WTC11 (cell line): ENCODE data around the gene NEDD4. TPM values are rescaled to one million over a fixed set of nuclear protein-coding genes. Genes with fewer than 3 reads are reported as not detected.

Experiments used
- ATAC-seq: fragments of 200-7000 bp; cut with Tn5 transposase; 2 replicates; pipeline ENCODE4 v1.10.0; 2021; ENCODE audit warnings: mild to moderate bottlenecking, moderate library complexity
- CTCF ChIA-PET: fragments of 300-600 bp; sonication (Branson Sonifier 250); formaldehyde crosslinking; loops from one replicate; lab custom pipeline; 2021; ENCODE audit warnings: antibody characterized with exemption; lab: Charles Lee
- POLR2A ChIA-PET: fragments of 350-600 bp; sonication (Branson Sonifier 250); formaldehyde crosslinking; loops from one replicate; lab custom pipeline; 2021; ENCODE audit warnings: antibody characterized with exemption; lab: Charles Lee
- DNase-seq: peaks from one replicate; pipeline ENCODE4 v3.0.0; 2021; ENCODE audit warnings: low spot score
- H3K27ac Mint-ChIP-seq: 2 replicates; pipeline ENCODE4 v1.8.0; 2021; ENCODE audit warnings: mixed read lengths
- H3K27me3 Mint-ChIP-seq: 2 replicates; pipeline ENCODE4 v1.8.0; 2021; ENCODE audit warnings: low read depth, mild to moderate bottlenecking, moderate library complexity, mixed read lengths
- H3K36me3 Mint-ChIP-seq: 2 replicates; pipeline ENCODE4 v1.8.0; 2021; ENCODE audit warnings: mixed read lengths
- H3K4me1 Mint-ChIP-seq: 2 replicates; pipeline ENCODE4 v1.8.0; 2022; ENCODE audit warnings: mixed read lengths
- H3K4me3 Mint-ChIP-seq: 2 replicates; pipeline ENCODE4 v1.8.0; 2021; ENCODE audit warnings: mild to moderate bottlenecking, moderate library complexity, mixed read lengths
- H3K9me3 Mint-ChIP-seq: 2 replicates; pipeline ENCODE4 v1.8.0; 2021; ENCODE audit warnings: mixed read lengths
- CBFB ChIP-seq: sonication (generic); formaldehyde crosslinking; IDR thresholded peaks from 2 replicates; pipeline ENCODE4 v1.8.1; 2022; ENCODE audit warnings: mild to moderate bottlenecking, low read depth, missing genetic modification reagents
- CTCF ChIP-seq: fragments of 200-600 bp; IDR thresholded peaks from 2 replicates; pipeline ENCODE4 v1.8.0; 2022; ENCODE audit warnings: antibody characterized with exemption
- E2F1 ChIP-seq: sonication (generic); formaldehyde crosslinking; IDR thresholded peaks from 2 replicates; pipeline ENCODE4 v1.8.0; 2022; ENCODE audit warnings: mild to moderate bottlenecking, missing genetic modification reagents
- EMX1 ChIP-seq: fragments of 250-450 bp; sonication (Bioruptor Pico); IDR thresholded peaks from 2 replicates; pipeline ENCODE4 v1.8.0; 2021; ENCODE audit warnings: mild to moderate bottlenecking
- NFYB ChIP-seq: sonication (generic); formaldehyde crosslinking; conservative IDR thresholded peaks from 2 replicates; pipeline ENCODE4 v1.8.0; 2022; ENCODE audit warnings: low read depth, missing genetic modification reagents
- OVOL2 ChIP-seq: fragments of 250-450 bp; sonication (Bioruptor Pico); IDR thresholded peaks from 2 replicates; pipeline ENCODE4 v1.9.0; 2021; ENCODE audit warnings: mild to moderate bottlenecking, borderline replicate concordance
- RORB ChIP-seq: fragments of 250-450 bp; sonication (Bioruptor Pico); IDR thresholded peaks from 2 replicates; pipeline ENCODE4 v1.9.0; 2021; ENCODE audit warnings: mild to moderate bottlenecking
- SMAD3 ChIP-seq: sonication (generic); formaldehyde crosslinking; IDR thresholded peaks from 2 replicates; pipeline ENCODE4 v1.8.0; 2022; ENCODE audit warnings: missing genetic modification reagents, mild to moderate bottlenecking, borderline replicate concordance
- SP1 ChIP-seq: sonication (generic); formaldehyde crosslinking; conservative IDR thresholded peaks from 2 replicates; pipeline ENCODE4 v1.8.1; 2022; ENCODE audit warnings: missing genetic modification reagents
- TEAD1 ChIP-seq: sonication (generic); formaldehyde crosslinking; IDR thresholded peaks from 2 replicates; pipeline ENCODE4 v1.8.0; 2022; ENCODE audit warnings: mild to moderate bottlenecking, missing genetic modification reagents
- TEAD4 ChIP-seq: sonication (generic); formaldehyde crosslinking; IDR thresholded peaks from 2 replicates; pipeline ENCODE4 v1.8.0; 2022; ENCODE audit warnings: mild to moderate bottlenecking, missing genetic modification reagents
- ZNF121 ChIP-seq: sonication (generic); formaldehyde crosslinking; IDR thresholded peaks from 2 replicates; pipeline ENCODE4 v1.8.0; 2023; ENCODE audit warnings: missing genetic modification reagents
- ZNF138 ChIP-seq: sonication (generic); formaldehyde crosslinking; conservative IDR thresholded peaks from 2 replicates; pipeline ENCODE4 v1.8.1; 2022; ENCODE audit warnings: mild to moderate bottlenecking, moderate library complexity, missing genetic modification reagents
- ZNF263 ChIP-seq: sonication (generic); formaldehyde crosslinking; IDR thresholded peaks from 2 replicates; pipeline ENCODE4 v1.8.1; 2022; ENCODE audit warnings: low read depth, mild to moderate bottlenecking, moderate library complexity, missing genetic modification reagents
- ZNF416 ChIP-seq: fragments of 250-450 bp; sonication (Bioruptor Pico); IDR thresholded peaks from 2 replicates; pipeline ENCODE4 v1.9.0; 2021; ENCODE audit warnings: mild to moderate bottlenecking, inconsistent platforms
- ZNF671 ChIP-seq: fragments of 250-450 bp; sonication (Bioruptor Pico); IDR thresholded peaks from 2 replicates; pipeline ENCODE4 v1.8.0; 2021; ENCODE audit warnings: mild to moderate bottlenecking
- total RNA-seq: library from RNA; stranded (reverse); gene quantifications from 3 replicates; pipeline ENCODE4 v1.2.3, GENCODE V29; 2021
- TF ChIP-seq, protein P1 (sequence below): sonication (generic); formaldehyde crosslinking; conservative IDR thresholded peaks from 2 replicates; pipeline ENCODE4 v1.8.1; 2023; ENCODE audit warnings: mild to moderate bottlenecking, low read depth, missing genetic modification reagents, moderate library complexity
- TF ChIP-seq, protein P2 (sequence below): sonication (generic); formaldehyde crosslinking; IDR thresholded peaks from 2 replicates; pipeline ENCODE4 v1.8.0; 2022; ENCODE audit warnings: mild to moderate bottlenecking, missing genetic modification reagents
- TF ChIP-seq, protein P3 (sequence below): sonication (generic); formaldehyde crosslinking; IDR thresholded peaks from 2 replicates; pipeline ENCODE4 v1.8.1; 2022; ENCODE audit warnings: mild to moderate bottlenecking, missing genetic modification reagents, moderate library complexity, borderline replicate concordance
- TF ChIP-seq, protein P4 (sequence below): fragments of 250-450 bp; sonication (Bioruptor Pico); IDR thresholded peaks from 2 replicates; pipeline ENCODE4 v1.8.0; 2021; ENCODE audit warnings: mild to moderate bottlenecking
- TF ChIP-seq, protein P5 (sequence below): sonication (generic); formaldehyde crosslinking; IDR thresholded peaks from 2 replicates; pipeline ENCODE4 v1.8.0; 2023; ENCODE audit warnings: missing genetic modification reagents, mild to moderate bottlenecking, borderline replicate concordance

NEDD4 gene
- total RNA-seq, 1 experiment from 2014 or later: 4.5 TPM

DNA sequence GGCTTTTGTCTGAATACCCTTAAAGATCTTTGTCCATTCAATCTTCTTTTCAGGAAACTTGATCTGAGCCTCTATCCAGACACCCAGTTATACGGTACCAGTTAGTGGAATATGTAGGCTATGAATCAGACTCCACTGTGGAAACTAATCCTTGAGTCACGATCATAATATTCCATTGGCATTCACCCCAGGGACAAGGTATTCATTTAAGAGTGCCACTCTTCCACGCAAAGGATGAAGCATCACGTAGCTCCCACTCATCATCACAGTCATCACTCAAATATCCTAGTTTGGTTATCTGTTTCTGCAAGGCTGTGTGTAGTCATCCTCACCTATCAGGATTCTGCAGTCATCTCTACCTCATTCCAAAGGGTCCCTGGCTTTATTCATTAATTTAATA is 85.6 kb downstream of the NEDD4 start:
- ChIA-PET POLR2A (no interaction called here), CTCF (interaction anchor here (2.2 to 2.7 kb wide), 2 partner anchors 10 kb away, joined by 7 to 11 read pairs; no protein-coding TSS in a partner anchor)
- H3K27me3 Mint-ChIP-seq: no peaks in the 10 kb centered on the region
- H3K9me3 Mint-ChIP-seq: no peaks in the 10 kb centered on the region
- ATAC-seq: no peak
- no peaks in the 10 kb centered on the region for H3K4me1 Mint-ChIP-seq
- DNase-seq: no peak
- no peak overlapping the region for H3K27ac Mint-ChIP-seq
- no peak overlapping the region for H3K4me3 Mint-ChIP-seq
- TF ChIP-seq OVOL2 (CRISPR knock-in tag) (no peak), EMX1 (CRISPR knock-in tag) (no peak), SMAD3 (CRISPR knock-in tag) (no peak), ZNF121 (no peak), TEAD4 (CRISPR knock-in tag) (no peak), ZNF416 (CRISPR knock-in tag) (no peak), CTCF (no peak), NFYB (CRISPR knock-in tag) (no peak), SP1 (CRISPR knock-in tag) (no peak)
- TF ChIP-seq, protein P1, sequence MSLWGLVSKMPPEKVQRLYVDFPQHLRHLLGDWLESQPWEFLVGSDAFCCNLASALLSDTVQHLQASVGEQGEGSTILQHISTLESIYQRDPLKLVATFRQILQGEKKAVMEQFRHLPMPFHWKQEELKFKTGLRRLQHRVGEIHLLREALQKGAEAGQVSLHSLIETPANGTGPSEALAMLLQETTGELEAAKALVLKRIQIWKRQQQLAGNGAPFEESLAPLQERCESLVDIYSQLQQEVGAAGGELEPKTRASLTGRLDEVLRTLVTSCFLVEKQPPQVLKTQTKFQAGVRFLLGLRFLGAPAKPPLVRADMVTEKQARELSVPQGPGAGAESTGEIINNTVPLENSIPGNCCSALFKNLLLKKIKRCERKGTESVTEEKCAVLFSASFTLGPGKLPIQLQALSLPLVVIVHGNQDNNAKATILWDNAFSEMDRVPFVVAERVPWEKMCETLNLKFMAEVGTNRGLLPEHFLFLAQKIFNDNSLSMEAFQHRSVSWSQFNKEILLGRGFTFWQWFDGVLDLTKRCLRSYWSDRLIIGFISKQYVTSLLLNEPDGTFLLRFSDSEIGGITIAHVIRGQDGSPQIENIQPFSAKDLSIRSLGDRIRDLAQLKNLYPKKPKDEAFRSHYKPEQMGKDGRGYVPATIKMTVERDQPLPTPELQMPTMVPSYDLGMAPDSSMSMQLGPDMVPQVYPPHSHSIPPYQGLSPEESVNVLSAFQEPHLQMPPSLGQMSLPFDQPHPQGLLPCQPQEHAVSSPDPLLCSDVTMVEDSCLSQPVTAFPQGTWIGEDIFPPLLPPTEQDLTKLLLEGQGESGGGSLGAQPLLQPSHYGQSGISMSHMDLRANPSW: no peak
- no peaks in the 10 kb centered on the region for H3K36me3 Mint-ChIP-seq

GRCh38 chr15:55902981-55903380 is 90.4 kb downstream of the NEDD4 start:
- H3K27ac Mint-ChIP-seq: no peak overlapping the region
- POLR2A ChIA-PET: no interaction called here
- no peak for TF ChIP-seq ZNF671 (CRISPR knock-in tag)
- TF ChIP-seq, protein P2, sequence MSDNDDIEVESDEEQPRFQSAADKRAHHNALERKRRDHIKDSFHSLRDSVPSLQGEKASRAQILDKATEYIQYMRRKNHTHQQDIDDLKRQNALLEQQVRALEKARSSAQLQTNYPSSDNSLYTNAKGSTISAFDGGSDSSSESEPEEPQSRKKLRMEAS (CRISPR knock-in tag): no peak
- TF ChIP-seq, protein P3, sequence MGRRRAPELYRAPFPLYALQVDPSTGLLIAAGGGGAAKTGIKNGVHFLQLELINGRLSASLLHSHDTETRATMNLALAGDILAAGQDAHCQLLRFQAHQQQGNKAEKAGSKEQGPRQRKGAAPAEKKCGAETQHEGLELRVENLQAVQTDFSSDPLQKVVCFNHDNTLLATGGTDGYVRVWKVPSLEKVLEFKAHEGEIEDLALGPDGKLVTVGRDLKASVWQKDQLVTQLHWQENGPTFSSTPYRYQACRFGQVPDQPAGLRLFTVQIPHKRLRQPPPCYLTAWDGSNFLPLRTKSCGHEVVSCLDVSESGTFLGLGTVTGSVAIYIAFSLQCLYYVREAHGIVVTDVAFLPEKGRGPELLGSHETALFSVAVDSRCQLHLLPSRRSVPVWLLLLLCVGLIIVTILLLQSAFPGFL (CRISPR knock-in tag): no peak
- TF ChIP-seq E2F1 (CRISPR knock-in tag): no peak
- TF ChIP-seq RORB (CRISPR knock-in tag): no peak
- TF ChIP-seq ZNF263 (CRISPR knock-in tag): no peak
- TF ChIP-seq CBFB (CRISPR knock-in tag): no peak
- no peak for TF ChIP-seq ZNF138
- TF ChIP-seq EMX1 (CRISPR knock-in tag): no peak
- TF ChIP-seq, protein P4, sequence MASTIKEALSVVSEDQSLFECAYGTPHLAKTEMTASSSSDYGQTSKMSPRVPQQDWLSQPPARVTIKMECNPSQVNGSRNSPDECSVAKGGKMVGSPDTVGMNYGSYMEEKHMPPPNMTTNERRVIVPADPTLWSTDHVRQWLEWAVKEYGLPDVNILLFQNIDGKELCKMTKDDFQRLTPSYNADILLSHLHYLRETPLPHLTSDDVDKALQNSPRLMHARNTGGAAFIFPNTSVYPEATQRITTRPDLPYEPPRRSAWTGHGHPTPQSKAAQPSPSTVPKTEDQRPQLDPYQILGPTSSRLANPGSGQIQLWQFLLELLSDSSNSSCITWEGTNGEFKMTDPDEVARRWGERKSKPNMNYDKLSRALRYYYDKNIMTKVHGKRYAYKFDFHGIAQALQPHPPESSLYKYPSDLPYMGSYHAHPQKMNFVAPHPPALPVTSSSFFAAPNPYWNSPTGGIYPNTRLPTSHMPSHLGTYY (CRISPR knock-in tag): no peak
- TF ChIP-seq TEAD1 (CRISPR knock-in tag): no peak
- TF ChIP-seq, protein P5, sequence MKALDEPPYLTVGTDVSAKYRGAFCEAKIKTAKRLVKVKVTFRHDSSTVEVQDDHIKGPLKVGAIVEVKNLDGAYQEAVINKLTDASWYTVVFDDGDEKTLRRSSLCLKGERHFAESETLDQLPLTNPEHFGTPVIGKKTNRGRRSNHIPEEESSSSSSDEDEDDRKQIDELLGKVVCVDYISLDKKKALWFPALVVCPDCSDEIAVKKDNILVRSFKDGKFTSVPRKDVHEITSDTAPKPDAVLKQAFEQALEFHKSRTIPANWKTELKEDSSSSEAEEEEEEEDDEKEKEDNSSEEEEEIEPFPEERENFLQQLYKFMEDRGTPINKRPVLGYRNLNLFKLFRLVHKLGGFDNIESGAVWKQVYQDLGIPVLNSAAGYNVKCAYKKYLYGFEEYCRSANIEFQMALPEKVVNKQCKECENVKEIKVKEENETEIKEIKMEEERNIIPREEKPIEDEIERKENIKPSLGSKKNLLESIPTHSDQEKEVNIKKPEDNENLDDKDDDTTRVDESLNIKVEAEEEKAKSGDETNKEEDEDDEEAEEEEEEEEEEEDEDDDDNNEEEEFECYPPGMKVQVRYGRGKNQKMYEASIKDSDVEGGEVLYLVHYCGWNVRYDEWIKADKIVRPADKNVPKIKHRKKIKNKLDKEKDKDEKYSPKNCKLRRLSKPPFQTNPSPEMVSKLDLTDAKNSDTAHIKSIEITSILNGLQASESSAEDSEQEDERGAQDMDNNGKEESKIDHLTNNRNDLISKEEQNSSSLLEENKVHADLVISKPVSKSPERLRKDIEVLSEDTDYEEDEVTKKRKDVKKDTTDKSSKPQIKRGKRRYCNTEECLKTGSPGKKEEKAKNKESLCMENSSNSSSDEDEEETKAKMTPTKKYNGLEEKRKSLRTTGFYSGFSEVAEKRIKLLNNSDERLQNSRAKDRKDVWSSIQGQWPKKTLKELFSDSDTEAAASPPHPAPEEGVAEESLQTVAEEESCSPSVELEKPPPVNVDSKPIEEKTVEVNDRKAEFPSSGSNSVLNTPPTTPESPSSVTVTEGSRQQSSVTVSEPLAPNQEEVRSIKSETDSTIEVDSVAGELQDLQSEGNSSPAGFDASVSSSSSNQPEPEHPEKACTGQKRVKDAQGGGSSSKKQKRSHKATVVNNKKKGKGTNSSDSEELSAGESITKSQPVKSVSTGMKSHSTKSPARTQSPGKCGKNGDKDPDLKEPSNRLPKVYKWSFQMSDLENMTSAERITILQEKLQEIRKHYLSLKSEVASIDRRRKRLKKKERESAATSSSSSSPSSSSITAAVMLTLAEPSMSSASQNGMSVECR: no peak
- TF ChIP-seq, all 79 proteins: peak for 0
- H3K4me3 Mint-ChIP-seq: no peak overlapping the region
- H3K36me3 Mint-ChIP-seq: no peaks in the 10 kb centered on the region
- H3K27me3 Mint-ChIP-seq: no peaks in the 10 kb centered on the region
- H3K4me1 Mint-ChIP-seq: peaks cover 5% of the 10 kb centered on the region
- CTCF ChIA-PET: no interaction called here
- H3K9me3 Mint-ChIP-seq: no peaks in the 10 kb centered on the region
- ATAC-seq: no peak
- DNase-seq: no peak
